Fibroblast of peridontal ligament (primary cell): ENCODE measurements around the gene EXOC6B.

Experiments used
- DNase-seq: peaks from one replicate; pipeline ENCODE4 v3.0.0-alpha.2; 2010; ENCODE audit errors: extremely low read depth

The EXOC6B gene

GRCh38 chr2:72738096-72738495, 87.7 kb downstream of the EXOC6B start:
- peak; percentile 35 for DNase-seq

- no peak for DNase-seq
These were observed 91.4 kb downstream of the EXOC6B start for GRCh38 chr2:72734432-72734831.

GRCh38 chr2:72731116-72731515, 94.7 kb downstream of the EXOC6B start:
- DNase-seq, result no peak

GRCh38 chr2:72727356-72727755, 98.5 kb downstream of the EXOC6B start:
- no peak for DNase-seq

- DNase-seq, result no peak
These were observed 102.0 kb downstream of the EXOC6B start for GRCh38 chr2:72723769-72724370.

GRCh38 chr2:72722492-72723070, 103.3 kb downstream of the EXOC6B start:
- peak; percentile 93 for DNase-seq

- peak; percentile 29 for DNase-seq
These were observed 106.4 kb downstream of the EXOC6B start for GRCh38 chr2:72719416-72719815.

- DNase-seq, result peak; percentile 34
These were observed 107.0 kb downstream of the EXOC6B start for GRCh38 chr2:72718876-72719275.

GRCh38 chr2:72716601-72717000, 109.2 kb downstream of the EXOC6B start:
- DNase-seq, result no peak

- DNase-seq, result no peak
These were observed 112.0 kb downstream of the EXOC6B start for GRCh38 chr2:72713857-72714256.

- DNase-seq, result no peak
These were observed 112.9 kb downstream of the EXOC6B start for GRCh38 chr2:72712977-72713376.

GRCh38 chr2:72712304-72712703, 113.5 kb downstream of the EXOC6B start:
- no peak for DNase-seq

GRCh38 chr2:72710418-72711152, 115.2 kb downstream of the EXOC6B start:
- DNase-seq, result no peak

- DNase-seq, result no peak
These were observed 117.6 kb downstream of the EXOC6B start for GRCh38 chr2:72708236-72708635.

GRCh38 chr2:72698300-72698699, 127.5 kb downstream of the EXOC6B start:
- DNase-seq, result no peak

GRCh38 chr2:72696559-72696958, 129.3 kb downstream of the EXOC6B start:
- DNase-seq, result no peak

GRCh38 chr2:72695676-72696075, 130.2 kb downstream of the EXOC6B start:
- no peak for DNase-seq

- DNase-seq, result peak; percentile 91
These were observed 130.9 kb downstream of the EXOC6B start for GRCh38 chr2:72694715-72695496.

GRCh38 chr2:72689579-72690195, 136.1 kb downstream of the EXOC6B start:
- DNase-seq, result peak; percentile 58

- no peak for DNase-seq
These were observed 140.1 kb downstream of the EXOC6B start for GRCh38 chr2:72685638-72686213.

- no peak for DNase-seq
These were observed 143.8 kb downstream of the EXOC6B start for GRCh38 chr2:72682061-72682460.
